ENCODE results near the gene TOGARAM1. TPM values are rescaled to one million over a fixed set of nuclear protein-coding genes. Genes with fewer than 3 reads are reported as not detected.

The TOGARAM1 gene
- total RNA-seq, 1 experiment from 2014 or later = 6.4 TPM

DNA sequence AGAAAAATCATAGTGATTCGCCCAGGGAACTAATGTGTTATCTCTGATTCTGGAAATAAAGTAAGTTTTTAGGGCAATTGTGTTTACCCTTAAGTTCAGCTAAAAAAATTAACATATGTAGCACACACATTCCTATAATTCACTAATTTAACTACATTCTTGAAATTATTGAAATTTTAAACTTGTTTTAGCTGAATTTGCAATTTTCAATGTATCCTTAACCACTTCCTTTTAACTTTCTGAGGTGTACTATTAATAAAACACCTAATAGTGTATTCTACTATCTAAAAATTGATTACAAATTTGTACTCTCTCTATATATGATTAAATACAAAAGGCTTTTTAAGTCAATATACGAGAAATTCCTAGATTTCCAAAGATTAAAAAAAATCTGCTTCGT, 2.5 kb upstream of the TOGARAM1 start:
- Mint-ChIP-seq H3K27ac (peak overlapping the region; percentile 8; the same call in 1 of the 2 replicates), H3K4me3 (no peak overlapping the region), H3K4me1 (peaks cover 27% of the 10 kb centered on the region), H3K9me3 (no peaks in the 10 kb centered on the region), H3K36me3 (no peaks in the 10 kb centered on the region), H3K27me3 (ENCODE audit: low read depth) (no peaks in the 10 kb centered on the region)
- ATAC-seq (no peak), DNase-seq (ENCODE audit: low spot score) (no peak)
- ChIA-PET POLR2A (no interaction called here), CTCF (no interaction called here)
- TF ChIP-seq, protein P1, sequence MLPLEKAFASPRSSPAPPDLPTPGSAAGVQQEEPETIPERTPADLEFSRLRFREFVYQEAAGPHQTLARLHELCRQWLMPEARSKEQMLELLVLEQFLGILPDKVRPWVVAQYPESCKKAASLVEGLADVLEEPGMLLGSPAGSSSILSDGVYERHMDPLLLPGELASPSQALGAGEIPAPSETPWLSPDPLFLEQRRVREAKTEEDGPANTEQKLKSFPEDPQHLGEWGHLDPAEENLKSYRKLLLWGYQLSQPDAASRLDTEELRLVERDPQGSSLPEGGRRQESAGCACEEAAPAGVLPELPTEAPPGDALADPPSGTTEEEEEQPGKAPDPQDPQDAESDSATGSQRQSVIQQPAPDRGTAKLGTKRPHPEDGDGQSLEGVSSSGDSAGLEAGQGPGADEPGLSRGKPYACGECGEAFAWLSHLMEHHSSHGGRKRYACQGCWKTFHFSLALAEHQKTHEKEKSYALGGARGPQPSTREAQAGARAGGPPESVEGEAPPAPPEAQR (CRISPR knock-in tag; IDR thresholded peaks at IDR 0.05) = no peak
- no peak for TF ChIP-seq ATF1 (CRISPR knock-in tag; IDR thresholded peaks at IDR 0.05)
- TF ChIP-seq ZNF317 (CRISPR knock-in tag; IDR thresholded peaks at IDR 0.05; ENCODE audit: borderline replicate concordance, low read depth) = no peak
- TF ChIP-seq NR1H2 (CRISPR knock-in tag; IDR thresholded peaks at IDR 0.05) = no peak
- TF ChIP-seq KAT7 (CRISPR knock-in tag; IDR thresholded peaks at IDR 0.05; ENCODE audit: borderline replicate concordance) = no peak
- TF ChIP-seq CTCF (IDR thresholded peaks at IDR 0.05) = no peak
- TF ChIP-seq, protein P2, sequence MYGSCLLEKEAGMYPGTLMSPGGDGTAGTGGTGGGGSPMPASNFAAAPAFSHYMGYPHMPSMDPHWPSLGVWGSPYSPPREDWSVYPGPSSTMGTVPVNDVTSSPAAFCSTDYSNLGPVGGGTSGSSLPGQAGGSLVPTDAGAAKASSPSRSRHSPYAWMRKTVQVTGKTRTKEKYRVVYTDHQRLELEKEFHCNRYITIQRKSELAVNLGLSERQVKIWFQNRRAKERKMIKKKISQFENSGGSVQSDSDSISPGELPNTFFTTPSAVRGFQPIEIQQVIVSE (CRISPR knock-in tag; IDR thresholded peaks at IDR 0.05; ENCODE audit: borderline replicate concordance) = no peak
- no peak for TF ChIP-seq ZNF416 (CRISPR knock-in tag; IDR thresholded peaks at IDR 0.05)
- TF ChIP-seq ZMAT4 (CRISPR knock-in tag; IDR thresholded peaks at IDR 0.05) = no peak

DNA sequence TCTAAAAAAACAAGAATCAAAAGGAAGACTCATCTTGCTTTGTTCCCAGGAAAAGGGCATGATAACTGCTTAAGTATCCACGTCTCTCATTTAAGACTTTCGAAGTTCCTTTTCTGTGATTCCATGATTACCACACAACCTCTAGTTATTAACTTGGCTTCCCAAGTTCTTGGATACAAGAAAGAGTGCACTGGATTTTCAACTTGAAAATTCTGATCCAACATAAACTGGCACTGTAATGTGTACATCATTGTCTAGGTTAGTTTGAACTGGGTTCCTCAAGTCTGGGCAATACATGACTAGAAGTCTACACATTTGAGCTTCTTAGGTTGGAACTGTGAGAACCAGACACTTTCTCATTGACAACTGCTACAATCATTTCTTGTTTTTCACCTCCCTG, 1.8 kb upstream of the TOGARAM1 start:
- POLR2A ChIA-PET = no interaction called here
- ATAC-seq (no peak), DNase-seq (ENCODE audit: low spot score) (no peak)
- CTCF ChIA-PET = interaction anchor here (1.4 kb wide), 1 partner anchor 47 kb away, joined by 3 read pairs; no protein-coding TSS in a partner anchor
- Mint-ChIP-seq H3K27ac (peak overlapping the region; percentile 8; the same call in 1 of the 2 replicates), H3K36me3 (no peaks in the 10 kb centered on the region), H3K4me1 (peaks cover 33% of the 10 kb centered on the region), H3K27me3 (ENCODE audit: low read depth) (no peaks in the 10 kb centered on the region), H3K4me3 (no peak overlapping the region), H3K9me3 (no peaks in the 10 kb centered on the region)
- TF ChIP-seq NR1H2 (CRISPR knock-in tag; IDR thresholded peaks at IDR 0.05) = no peak
- TF ChIP-seq JAZF1 (CRISPR knock-in tag; IDR thresholded peaks at IDR 0.05) = no peak
- no peak for TF ChIP-seq ZNF263 (CRISPR knock-in tag; IDR thresholded peaks at IDR 0.05; ENCODE audit: low read depth)
- no peak for TF ChIP-seq SOX15 (CRISPR knock-in tag; IDR thresholded peaks at IDR 0.05)
- no peak for TF ChIP-seq ZNF232 (CRISPR knock-in tag; IDR thresholded peaks at IDR 0.05)
- no peak for TF ChIP-seq OVOL2 (CRISPR knock-in tag; IDR thresholded peaks at IDR 0.05; ENCODE audit: borderline replicate concordance)
- no peak for TF ChIP-seq CTCF (IDR thresholded peaks at IDR 0.05)
- TF ChIP-seq GRHL2 (CRISPR knock-in tag; IDR thresholded peaks at IDR 0.05; ENCODE audit: insufficient replicate concordance, severe bottlenecking) = no peak
- no peak for TF ChIP-seq ESRRA (CRISPR knock-in tag; IDR thresholded peaks at IDR 0.05; ENCODE audit: borderline replicate concordance)
- no peak for TF ChIP-seq ZNF416 (CRISPR knock-in tag; IDR thresholded peaks at IDR 0.05)

GRCh38 chr14:44960646-44961045, 1.3 kb upstream of the TOGARAM1 start:
- Mint-ChIP-seq H3K4me3 (no peak overlapping the region), H3K36me3 (no peaks in the 10 kb centered on the region), H3K9me3 (no peaks in the 10 kb centered on the region), H3K4me1 (peaks cover 34% of the 10 kb centered on the region), H3K27ac (no peak overlapping the region), H3K27me3 (ENCODE audit: low read depth) (no peaks in the 10 kb centered on the region)
- ATAC-seq (no peak), DNase-seq (ENCODE audit: low spot score) (no peak)
- TF ChIP-seq FOXJ3 (CRISPR knock-in tag; IDR thresholded peaks at IDR 0.05; ENCODE audit: borderline replicate concordance) (no peak), JUN (CRISPR knock-in tag; IDR thresholded peaks at IDR 0.05) (no peak), ZNF416 (CRISPR knock-in tag; IDR thresholded peaks at IDR 0.05) (no peak), IRF2 (CRISPR knock-in tag; IDR thresholded peaks at IDR 0.05; ENCODE audit: borderline replicate concordance, low read depth) (no peak), SMAD3 (CRISPR knock-in tag; IDR thresholded peaks at IDR 0.05; ENCODE audit: borderline replicate concordance) (no peak), MAX (CRISPR knock-in tag; IDR thresholded peaks at IDR 0.05) (no peak), ZBTB21 (CRISPR knock-in tag; IDR thresholded peaks at IDR 0.05; ENCODE audit: borderline replicate concordance) (no peak), ZNF232 (CRISPR knock-in tag; IDR thresholded peaks at IDR 0.05) (no peak), MYBL2 (CRISPR knock-in tag; IDR thresholded peaks at IDR 0.05) (no peak)
- ChIA-PET POLR2A (no interaction called here), CTCF (interaction anchor here (1.4 kb wide), 1 partner anchor 47 kb away, joined by 3 read pairs; no protein-coding TSS in a partner anchor)

All from WTC11 (cell line).